ENCODE measurements around the gene CCDC40.

CCDC40 gene

DNA sequence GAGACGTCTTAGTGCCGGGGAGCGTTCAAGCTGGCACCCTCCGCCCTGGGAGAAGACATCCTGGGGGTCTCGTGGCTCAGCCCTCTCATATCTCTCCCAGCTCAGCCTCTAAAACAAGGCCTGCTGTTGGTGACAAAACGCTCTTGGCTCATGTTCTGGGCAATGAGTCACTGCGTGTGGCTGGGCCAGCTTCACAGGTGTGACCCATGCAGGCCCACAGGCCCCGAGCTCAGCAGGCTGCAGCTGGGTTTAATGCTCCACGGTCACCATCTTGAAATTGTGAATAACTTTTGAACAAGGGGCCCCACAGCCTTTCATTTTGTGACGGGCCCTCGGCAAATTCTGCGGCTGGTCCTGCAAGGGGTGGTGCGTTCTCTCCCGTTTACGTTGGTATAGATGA lies 87.3 kb downstream of the CCDC40 start:
- no peak overlapping the region for H3K27ac ChIP-seq
- ChIA-PET POLR2A (ENCODE audit: low non-redundant PET) (interaction anchor here (0.6 kb wide), 1 partner anchor 13 kb away, joined by 3 read pairs; no protein-coding TSS in a partner anchor), CTCF (interaction anchor here (1.0 to 1.1 kb wide), 2 partner anchors 22 to 41 kb away, joined by 3 to 8 read pairs; partner anchors contain the start of gene GAA)
- TF ChIP-seq, protein P1, sequence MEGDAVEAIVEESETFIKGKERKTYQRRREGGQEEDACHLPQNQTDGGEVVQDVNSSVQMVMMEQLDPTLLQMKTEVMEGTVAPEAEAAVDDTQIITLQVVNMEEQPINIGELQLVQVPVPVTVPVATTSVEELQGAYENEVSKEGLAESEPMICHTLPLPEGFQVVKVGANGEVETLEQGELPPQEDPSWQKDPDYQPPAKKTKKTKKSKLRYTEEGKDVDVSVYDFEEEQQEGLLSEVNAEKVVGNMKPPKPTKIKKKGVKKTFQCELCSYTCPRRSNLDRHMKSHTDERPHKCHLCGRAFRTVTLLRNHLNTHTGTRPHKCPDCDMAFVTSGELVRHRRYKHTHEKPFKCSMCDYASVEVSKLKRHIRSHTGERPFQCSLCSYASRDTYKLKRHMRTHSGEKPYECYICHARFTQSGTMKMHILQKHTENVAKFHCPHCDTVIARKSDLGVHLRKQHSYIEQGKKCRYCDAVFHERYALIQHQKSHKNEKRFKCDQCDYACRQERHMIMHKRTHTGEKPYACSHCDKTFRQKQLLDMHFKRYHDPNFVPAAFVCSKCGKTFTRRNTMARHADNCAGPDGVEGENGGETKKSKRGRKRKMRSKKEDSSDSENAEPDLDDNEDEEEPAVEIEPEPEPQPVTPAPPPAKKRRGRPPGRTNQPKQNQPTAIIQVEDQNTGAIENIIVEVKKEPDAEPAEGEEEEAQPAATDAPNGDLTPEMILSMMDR (conservative IDR thresholded peaks at IDR 0.05; ENCODE audit: low read depth): no peak
- DNase-seq (ENCODE audit: low spot score): no peak

DNA sequence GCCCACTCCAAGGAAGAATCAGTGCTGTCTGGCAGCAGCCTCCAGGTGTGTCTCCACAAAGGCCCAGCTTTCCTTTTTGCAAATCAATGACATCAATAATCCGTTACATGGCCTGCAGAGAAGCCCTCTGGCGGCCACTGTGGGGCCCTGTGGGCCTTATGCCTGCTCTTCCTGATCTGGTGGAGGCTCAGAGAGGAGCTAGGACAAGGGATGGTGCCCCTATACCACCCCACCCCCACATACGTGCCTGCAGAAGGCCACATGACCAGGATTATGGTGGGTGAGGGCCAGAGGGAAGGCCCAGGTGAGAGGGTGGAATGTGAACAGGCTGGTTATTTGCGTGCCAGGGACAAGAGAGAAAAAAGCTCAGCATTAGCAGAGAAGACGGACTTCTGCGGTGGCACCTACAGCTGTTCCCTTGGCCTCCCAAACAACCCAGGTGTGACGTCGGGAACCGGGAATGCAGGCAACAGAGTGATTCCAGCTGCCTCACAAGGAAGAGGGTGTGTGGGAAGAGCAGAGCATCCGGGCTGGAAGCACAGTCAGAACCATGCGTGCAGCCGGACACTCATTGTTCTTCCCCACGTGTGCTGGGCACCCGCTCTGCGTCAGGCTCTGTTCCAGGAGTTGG lies 88.0 kb downstream of the CCDC40 start:
- POLR2A ChIA-PET (ENCODE audit: low non-redundant PET): no interaction called here
- TF ChIP-seq, protein P1 (conservative IDR thresholded peaks at IDR 0.05; ENCODE audit: low read depth): no peak
- CTCF ChIA-PET: interaction anchor here (0.6 to 1.4 kb wide), 4 partner anchors 23 to 42 kb away, joined by 3 to 8 read pairs (median 3); partner anchors contain the start of gene GAA
- no peak for DNase-seq (ENCODE audit: low spot score)
- no peak overlapping the region for H3K27ac ChIP-seq

DNA sequence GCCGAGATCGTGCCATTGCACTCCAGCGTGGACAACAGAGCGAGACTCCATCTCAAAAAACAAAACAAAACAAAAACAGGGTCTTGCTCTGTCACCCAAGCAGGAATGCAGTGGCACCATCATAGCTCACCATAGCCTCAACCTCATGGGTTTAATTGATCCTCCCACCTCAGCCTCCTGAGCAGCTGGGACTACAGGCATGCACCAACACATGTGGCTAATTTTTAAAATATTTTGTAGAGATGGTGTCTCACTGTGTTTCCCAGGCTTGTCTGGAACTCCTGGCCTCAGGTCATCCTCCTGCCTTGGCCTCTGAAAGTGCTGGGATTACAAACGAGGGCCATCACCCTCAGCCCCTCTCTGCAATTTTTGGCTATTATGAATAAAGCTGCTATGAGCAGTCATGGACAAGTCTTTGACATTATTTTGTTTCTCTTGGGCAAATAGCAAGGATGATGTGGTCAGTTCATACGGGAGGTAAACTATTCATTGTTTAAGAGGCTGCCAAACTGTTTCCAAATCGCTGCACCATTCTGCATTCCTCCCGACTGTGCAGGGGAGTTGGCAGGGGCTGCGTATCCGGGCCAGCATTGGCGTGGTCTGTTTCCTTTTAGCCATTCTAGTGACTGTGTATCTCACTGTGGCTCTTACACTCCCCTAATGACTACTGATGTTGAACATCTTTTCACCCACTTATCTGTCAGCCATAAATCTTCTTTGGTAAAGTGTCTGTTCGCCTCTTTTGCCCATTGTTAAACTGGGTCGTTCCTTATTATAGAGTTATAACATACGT lies 89.4 kb downstream of the CCDC40 start:
- TF ChIP-seq, protein P1 (conservative IDR thresholded peaks at IDR 0.05; ENCODE audit: low read depth): no peak
- H3K27ac ChIP-seq: no peak overlapping the region
- DNase-seq (ENCODE audit: low spot score): no peak
- ChIA-PET CTCF (interaction anchor here (0.7 to 1.4 kb wide), 2 partner anchors 12 to 43 kb away, joined by 3 read pairs; no protein-coding TSS in a partner anchor), POLR2A (ENCODE audit: low non-redundant PET) (no interaction called here)

DNA sequence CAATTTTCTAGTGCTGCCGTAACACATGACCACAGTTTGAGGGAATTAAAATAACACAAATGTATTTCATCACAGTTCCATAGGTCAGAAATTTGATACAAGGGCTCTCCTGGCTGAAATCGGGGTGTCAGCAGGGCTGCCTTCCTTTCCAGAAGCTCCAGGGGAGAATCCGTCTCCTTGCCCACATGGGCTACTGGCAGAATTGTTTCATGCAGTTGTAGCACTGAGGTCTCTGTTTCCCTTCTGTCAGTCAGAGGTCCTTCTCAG lies 89.9 kb downstream of the CCDC40 start:
- DNase-seq (ENCODE audit: low spot score): no peak
- CTCF ChIA-PET: no interaction called here
- H3K27ac ChIP-seq: no peak overlapping the region
- POLR2A ChIA-PET (ENCODE audit: low non-redundant PET): no interaction called here
- TF ChIP-seq, protein P1 (conservative IDR thresholded peaks at IDR 0.05; ENCODE audit: low read depth): no peak

DNA sequence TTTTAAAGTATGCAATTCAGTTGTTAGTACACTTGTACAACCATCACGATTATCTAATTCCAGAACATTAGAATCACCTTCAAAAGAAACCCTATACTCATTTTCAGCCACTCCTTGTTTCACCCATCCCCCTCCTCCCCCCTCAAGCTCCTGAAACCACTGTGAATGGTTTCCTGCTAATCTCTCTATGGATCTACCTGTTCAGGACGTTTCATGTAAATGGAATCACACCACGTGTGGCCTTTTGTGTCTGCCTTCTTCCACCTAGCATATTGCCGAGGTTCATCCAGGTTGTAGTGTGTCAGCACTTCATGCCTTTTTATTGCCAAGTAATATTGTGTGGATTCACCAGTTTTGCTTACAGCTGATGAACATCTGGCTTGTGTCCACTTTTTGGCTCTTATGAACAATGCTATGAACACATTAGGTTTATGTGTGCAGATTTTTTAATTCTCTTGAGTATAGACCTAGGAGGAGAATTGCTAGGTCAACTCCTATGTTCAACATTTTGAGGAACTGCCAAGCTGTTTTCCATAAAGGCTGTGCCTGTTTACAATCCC lies 92.6 kb downstream of the CCDC40 start:
- no peak for DNase-seq (ENCODE audit: low spot score)
- no peak overlapping the region for H3K27ac ChIP-seq
- ChIA-PET POLR2A (ENCODE audit: low non-redundant PET) (no interaction called here), CTCF (no interaction called here)
- TF ChIP-seq, protein P1 (conservative IDR thresholded peaks at IDR 0.05; ENCODE audit: low read depth): no peak

DNA sequence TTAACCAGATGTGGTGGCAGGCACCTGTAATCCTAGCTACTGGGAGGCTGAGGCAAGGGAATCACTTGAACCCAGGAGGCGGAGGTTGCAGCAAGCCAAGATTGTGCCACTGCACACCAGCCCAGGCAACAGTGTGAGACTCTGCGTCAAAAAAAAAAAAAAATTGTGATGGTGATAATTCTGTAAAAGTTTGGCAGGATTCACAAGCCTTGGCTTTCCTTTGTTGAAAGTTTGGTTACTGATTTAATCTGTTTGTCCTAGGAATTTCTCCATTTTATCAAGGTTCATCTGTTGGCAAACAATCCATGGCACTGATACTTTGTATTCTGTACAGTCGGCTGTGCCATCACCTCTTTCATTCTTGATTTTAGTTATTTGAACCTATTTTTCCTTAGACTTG lies 94.5 kb downstream of the CCDC40 start:
- TF ChIP-seq, protein P1 (conservative IDR thresholded peaks at IDR 0.05; ENCODE audit: low read depth): no peak
- no peak for DNase-seq (ENCODE audit: low spot score)
- ChIA-PET CTCF (no interaction called here), POLR2A (ENCODE audit: low non-redundant PET) (no interaction called here)
- H3K27ac ChIP-seq: no peak overlapping the region

All from RWPE1 (cell line).